Measurements from ENCODE around the gene TTLL3.

- TF ChIP-seq ARNTL (CRISPR knock-in tag; IDR thresholded peaks at IDR 0.05; ENCODE audit: borderline replicate concordance, low read depth) (no peak), ZFP30 (CRISPR knock-in tag; IDR thresholded peaks at IDR 0.05) (no peak), RARB (CRISPR knock-in tag; IDR thresholded peaks at IDR 0.05) (no peak)
Observed at GRCh38 chr3:9841015-9841414, 31.0 kb downstream of the TTLL3 start.
